Activated naive CD4-positive, alpha-beta T cell treated with anti-CD3 and anti-CD28 coated beads, Interleukin-2, amount 50 U/mL, for 72 hours (primary cell): ENCODE data around the gene ARL16. TPM values are rescaled to one million over a fixed set of nuclear protein-coding genes. Genes with fewer than 3 reads are reported as not detected.

Experiments
- ATAC-seq, 2 donors: fragments of 150-1000 bp; cut with Tn5 transposase; 2 replicates each; pipeline ENCODE4 v1.10.0; 2021; ENCODE audit warnings: mild to moderate bottlenecking in 2 of 2, moderate library complexity in 2 of 2
- DNase-seq, 2 donors: peaks; one replicate each; pipeline ENCODE4 v3.0.0; 2021 to 2022; ENCODE audit warnings: low spot score in 2 of 2
- H3K27ac Mint-ChIP-seq, 2 donors: one replicate each; pipeline ENCODE4 v1.8.0; 2022; ENCODE audit warnings: mild to moderate bottlenecking in 2 of 2, mixed read lengths in 2 of 2
- H3K36me3 Mint-ChIP-seq, 2 donors: one replicate each; pipeline ENCODE4 v1.8.0; 2022; ENCODE audit warnings: mixed read lengths in 2 of 2
- H3K9me3 Mint-ChIP-seq, 2 donors: one replicate each; pipeline ENCODE4 v1.8.0; 2022; ENCODE audit warnings: mixed read lengths in 2 of 2
- total RNA-seq, 2 donors: library from RNA; stranded (reverse); gene quantifications; one replicate each; pipeline ENCODE4 v1.2.3, GENCODE V29; 2022

The ARL16 gene
- total RNA-seq, 2 donors from 2014 or later: 12.6 to 30.6 TPM

GRCh38 chr17:81665205-81666091 is 18.1 kb downstream of the ARL16 start:
- peaks cover 42 to 45% of the 10 kb centered on the region in 2 donors for H3K36me3 Mint-ChIP-seq
- DNase-seq (peak; percentile 49 to 71), ATAC-seq (peak; percentile 31 to 38)
- H3K27ac Mint-ChIP-seq: peak overlapping the region; percentile 93
- no peaks in the 10 kb centered on the region for H3K9me3 Mint-ChIP-seq

- H3K36me3 Mint-ChIP-seq: peaks cover 34 to 40% of the 10 kb centered on the region in 2 donors
- ATAC-seq (peak in 1 of 2 donors; percentile 8), DNase-seq (peak in 1 of 2 donors; percentile 72)
- H3K9me3 Mint-ChIP-seq: no peaks in the 10 kb centered on the region
- peak overlapping the region; percentile 79 to 93 for H3K27ac Mint-ChIP-seq
Measured at GRCh38 chr17:81664051-81664470, 19.5 kb downstream of the ARL16 start.

- DNase-seq (no peak), ATAC-seq (no peak)
- H3K9me3 Mint-ChIP-seq: no peaks in the 10 kb centered on the region
- H3K36me3 Mint-ChIP-seq: peaks cover 22 to 23% of the 10 kb centered on the region in 2 donors
- peak overlapping the region in 1 of 2 donors; percentile 93 for H3K27ac Mint-ChIP-seq
Measured at GRCh38 chr17:81662002-81662401, 21.6 kb downstream of the ARL16 start.

- no peak for ATAC-seq
- H3K36me3 Mint-ChIP-seq: peaks cover 6 to 8% of the 10 kb centered on the region in 2 donors
- DNase-seq: no peak
- no peaks in the 10 kb centered on the region for H3K9me3 Mint-ChIP-seq
- H3K27ac Mint-ChIP-seq: no peak overlapping the region
Measured at GRCh38 chr17:81660441-81660840, 23.2 kb downstream of the ARL16 start.

GRCh38 chr17:81659038-81659437 is 24.6 kb downstream of the ARL16 start:
- Mint-ChIP-seq H3K36me3 (no peaks in the 10 kb centered on the region), H3K27ac (no peak overlapping the region), H3K9me3 (no peaks in the 10 kb centered on the region)
- DNase-seq: no peak
- ATAC-seq: no peak

GRCh38 chr17:81656835-81657234 is 26.8 kb downstream of the ARL16 start:
- DNase-seq (no peak), ATAC-seq (no peak)
- Mint-ChIP-seq H3K9me3 (no peaks in the 10 kb centered on the region), H3K36me3 (peaks cover 0 to 2% of the 10 kb centered on the region in 2 donors), H3K27ac (no peak overlapping the region)

GRCh38 chr17:81656118-81656743 is 27.4 kb downstream of the ARL16 start, which contains the start of gene PDE6G:
Gene PDE6G (minus strand): TSS chr17:81656542. CDS start chr17:81653305, 3,237 bp downstream.
- ATAC-seq (no peak), DNase-seq (no peak)
- Mint-ChIP-seq H3K27ac (no peak within 1 kb of the TSS), H3K36me3 (peaks cover 0 to 5% of the 10 kb centered on the region in 2 donors), H3K9me3 (no peaks in the 10 kb centered on the region)

- H3K36me3 Mint-ChIP-seq: peaks cover 0 to 5% of the 10 kb centered on the region in 2 donors
- H3K27ac Mint-ChIP-seq: no peak overlapping the region
- no peak for DNase-seq
- H3K9me3 Mint-ChIP-seq: no peaks in the 10 kb centered on the region
- no peak for ATAC-seq
Measured at GRCh38 chr17:81655378-81656117, 28.0 kb downstream of the ARL16 start.

GRCh38 chr17:81652906-81653771 is 30.5 kb downstream of the ARL16 start:
- Mint-ChIP-seq H3K9me3 (no peaks in the 10 kb centered on the region), H3K36me3 (peaks cover 5 to 9% of the 10 kb centered on the region in 2 donors), H3K27ac (peak overlapping the region in 1 of 2 donors; percentile 75)
- ATAC-seq: peak; percentile 67 to 70
- no peak for DNase-seq

GRCh38 chr17:81651692-81652091 is 31.9 kb downstream of the ARL16 start:
- no peak for ATAC-seq
- Mint-ChIP-seq H3K9me3 (no peaks in the 10 kb centered on the region), H3K36me3 (peaks cover 5 to 9% of the 10 kb centered on the region in 2 donors), H3K27ac (no peak overlapping the region)
- no peak for DNase-seq

GRCh38 chr17:81650951-81651350 is 32.6 kb downstream of the ARL16 start:
- no peaks in the 10 kb centered on the region for H3K9me3 Mint-ChIP-seq
- ATAC-seq (no peak), DNase-seq (no peak)
- H3K27ac Mint-ChIP-seq: no peak overlapping the region
- H3K36me3 Mint-ChIP-seq: peaks cover 5 to 9% of the 10 kb centered on the region in 2 donors

- H3K9me3 Mint-ChIP-seq: no peaks in the 10 kb centered on the region
- H3K36me3 Mint-ChIP-seq: peaks cover 5 to 9% of the 10 kb centered on the region in 2 donors
- ATAC-seq: no peak
- DNase-seq: no peak
- H3K27ac Mint-ChIP-seq: no peak overlapping the region
Measured at GRCh38 chr17:81648707-81649085, 34.9 kb downstream of the ARL16 start.

- H3K27ac Mint-ChIP-seq: no peak overlapping the region
- ATAC-seq (no peak), DNase-seq (no peak)
- H3K36me3 Mint-ChIP-seq: peaks cover 5 to 9% of the 10 kb centered on the region in 2 donors
- H3K9me3 Mint-ChIP-seq: no peaks in the 10 kb centered on the region
Measured at GRCh38 chr17:81648013-81648706, 35.4 kb downstream of the ARL16 start.

GRCh38 chr17:81647640-81648012 is 36.0 kb downstream of the ARL16 start:
- Mint-ChIP-seq H3K36me3 (peaks cover 5 to 9% of the 10 kb centered on the region in 2 donors), H3K9me3 (no peaks in the 10 kb centered on the region), H3K27ac (no peak overlapping the region)
- DNase-seq (no peak), ATAC-seq (no peak)

- no peak overlapping the region for H3K27ac Mint-ChIP-seq
- peaks cover 5 to 9% of the 10 kb centered on the region in 2 donors for H3K36me3 Mint-ChIP-seq
- DNase-seq: no peak
- no peak for ATAC-seq
- no peaks in the 10 kb centered on the region for H3K9me3 Mint-ChIP-seq
Measured at GRCh38 chr17:81646869-81647600, 36.6 kb downstream of the ARL16 start.
